DMS114 treated with DMSO at 0.1 percent for 48 hours (cell line): ENCODE measurements around the gene NCAM2.
"Not testable (repeated sequence)": the region's sequence is repeated elsewhere in the genome, so short reads cannot be mapped to it uniquely, and the experiment has no call there.

ENCODE experiments used
- DNase-seq: peaks from one replicate; lab custom pipeline; 2025; ENCODE audit not compliant: unreplicated experiment; lab: John Stamatoyannopoulos, UW

Gene NCAM2

GRCh38 chr21:21291883-21292569 lies 293.8 kb downstream of the NCAM2 start:
- no peak for DNase-seq

GRCh38 chr21:21295303-21295702 lies 297.1 kb downstream of the NCAM2 start:
- DNase-seq = no peak

GRCh38 chr21:21297211-21297610 lies 299.0 kb downstream of the NCAM2 start:
- no peak for DNase-seq

GRCh38 chr21:21301013-21301412 lies 302.8 kb downstream of the NCAM2 start:
- DNase-seq = no peak

GRCh38 chr21:21309510-21309909 lies 311.3 kb downstream of the NCAM2 start:
- DNase-seq = no peak

- DNase-seq = no peak
Observed at GRCh38 chr21:21324297-21324696, 326.1 kb downstream of the NCAM2 start.

- no peak for DNase-seq
Observed at GRCh38 chr21:21332492-21332891, 334.3 kb downstream of the NCAM2 start.

GRCh38 chr21:21341041-21341440 lies 342.8 kb downstream of the NCAM2 start:
- DNase-seq = no peak

GRCh38 chr21:21345296-21345695 lies 347.1 kb downstream of the NCAM2 start:
- no peak for DNase-seq

- DNase-seq = no peak
Observed at GRCh38 chr21:21345872-21346271, 347.7 kb downstream of the NCAM2 start.

GRCh38 chr21:21366277-21366676 lies 368.1 kb downstream of the NCAM2 start:
- no peak for DNase-seq

GRCh38 chr21:21367583-21367982 lies 369.4 kb downstream of the NCAM2 start:
- DNase-seq = no peak

- no peak for DNase-seq
Observed at GRCh38 chr21:21373969-21374368, 375.8 kb downstream of the NCAM2 start.

- DNase-seq = no peak
Observed at GRCh38 chr21:21383126-21383525, 384.9 kb downstream of the NCAM2 start.

GRCh38 chr21:21384977-21385376 lies 386.8 kb downstream of the NCAM2 start:
- DNase-seq = no peak

- no peak for DNase-seq
Observed at GRCh38 chr21:21385404-21385803, 387.2 kb downstream of the NCAM2 start.

GRCh38 chr21:21387916-21388315 lies 389.7 kb downstream of the NCAM2 start:
- DNase-seq = no peak

GRCh38 chr21:21394064-21394463 lies 395.9 kb downstream of the NCAM2 start:
- DNase-seq = no peak

GRCh38 chr21:21396424-21396823 lies 398.2 kb downstream of the NCAM2 start:
- DNase-seq = no peak

- DNase-seq = no peak
Observed at GRCh38 chr21:21397464-21397863, 399.3 kb downstream of the NCAM2 start.

- no peak for DNase-seq
Observed at GRCh38 chr21:21401444-21401843, 403.2 kb downstream of the NCAM2 start.

- not testable (repeated sequence) for DNase-seq
Observed at GRCh38 chr21:21402187-21402586, 404.0 kb downstream of the NCAM2 start.

GRCh38 chr21:21404261-21404660 lies 406.1 kb downstream of the NCAM2 start:
- DNase-seq = not testable (repeated sequence)
